Activated gamma-delta T cell treated with anti-CD3 and anti-CD28 coated beads, Interleukin-2, amount 50 U/mL, for 16 hours (primary cell): ENCODE data around the gene DPP9.

Source experiments
- DNase-seq: peaks from one replicate; pipeline ENCODE4 v3.0.0-alpha.2; 2020; ENCODE audit warnings: low read depth

The DPP9 gene

GRCh38 chr19:4656102-4656501 lies 67.5 kb downstream of the DPP9 start:
- no peak for DNase-seq

GRCh38 chr19:4654437-4655361 lies 68.9 kb downstream of the DPP9 start:
- no peak for DNase-seq

- DNase-seq = no peak
Measured at GRCh38 chr19:4653793-4654436, 69.7 kb downstream of the DPP9 start.

- DNase-seq = no peak
Measured at GRCh38 chr19:4652075-4652474, 71.6 kb downstream of the DPP9 start.

- DNase-seq = no peak
Measured at GRCh38 chr19:4650159-4650558, 73.5 kb downstream of the DPP9 start.

- no peak for DNase-seq
Measured at GRCh38 chr19:4649392-4650047, 74.1 kb downstream of the DPP9 start.

GRCh38 chr19:4647676-4648644 lies 75.7 kb downstream of the DPP9 start:
- DNase-seq = no peak

GRCh38 chr19:4645718-4646117 lies 77.9 kb downstream of the DPP9 start:
- DNase-seq = no peak

- DNase-seq = no peak
Measured at GRCh38 chr19:4642625-4643024, 81.0 kb downstream of the DPP9 start.

- no peak for DNase-seq
Measured at GRCh38 chr19:4641132-4641531, 82.5 kb downstream of the DPP9 start.

GRCh38 chr19:4640247-4641000 lies 83.2 kb downstream of the DPP9 start:
- DNase-seq = no peak

GRCh38 chr19:4639531-4640246 lies 84.0 kb downstream of the DPP9 start:
- DNase-seq = no peak

GRCh38 chr19:4638828-4639530 lies 84.7 kb downstream of the DPP9 start, which contains the start of gene TNFAIP8L1:
Gene TNFAIP8L1 (plus strand): TSS chr19:4639516. CDS start chr19:4651870, 12,354 bp downstream.
- peak; percentile 98 for DNase-seq

GRCh38 chr19:4638317-4638716 lies 85.3 kb downstream of the DPP9 start:
- no peak for DNase-seq

GRCh38 chr19:4636761-4637160 lies 86.9 kb downstream of the DPP9 start:
- no peak for DNase-seq

GRCh38 chr19:4636151-4636717 lies 87.4 kb downstream of the DPP9 start:
- peak; percentile 61 for DNase-seq

GRCh38 chr19:4635754-4636116 lies 87.9 kb downstream of the DPP9 start:
- DNase-seq = no peak

- DNase-seq = no peak
Measured at GRCh38 chr19:4633140-4633967, 90.3 kb downstream of the DPP9 start.
